Muscle of leg (tissue), 11 donors: Measurements from ENCODE around the gene KCND3. TPM values are rescaled to one million over a fixed set of nuclear protein-coding genes. Genes with fewer than 3 reads are reported as not detected.
A peak's percentile ranks its signal among the peaks of the same experiment; 100 is the strongest.
"Not testable (repeated sequence)": the region's sequence is repeated elsewhere in the genome, so short reads cannot be mapped to it uniquely, and the experiment has no call there.

Experiments used
- DNase-seq: peaks from one replicate; pipeline ENCODE4 v3.0.0; 2013
- H3K27ac ChIP-seq: one replicate; pipeline ENCODE4 v1.5.1; 2013; ENCODE audit warnings: mild to moderate bottlenecking, low read length, control low read depth
- H3K27me3 ChIP-seq: one replicate; pipeline ENCODE4 v1.6.1; 2013; ENCODE audit warnings: low read length; ENCODE audit not compliant: control insufficient read depth, insufficient read depth
- H3K36me3 ChIP-seq: one replicate; pipeline ENCODE4 v1.6.1; 2013; ENCODE audit warnings: low read length; ENCODE audit not compliant: control insufficient read depth, insufficient read depth
- H3K4me1 ChIP-seq: one replicate; pipeline ENCODE4 v1.6.1; 2013; ENCODE audit warnings: low read length; ENCODE audit not compliant: control insufficient read depth, insufficient read depth
- H3K4me3 ChIP-seq: one replicate; pipeline ENCODE4 v1.5.1; 2013; ENCODE audit warnings: low read length, control low read depth
- H3K9me3 ChIP-seq: replicated peaks from 2 replicates; pipeline ENCODE4 v1.6.1; 2013; ENCODE audit warnings: low read depth, low read length; ENCODE audit not compliant: control insufficient read depth
- WGBS: methylation state at CpG from one replicate; pipeline ENCODE4 v1.1.5; 2013; ENCODE audit warnings: missing lambda C conversion rate; ENCODE audit not compliant: insufficient coverage; 5-methylcytosine and 5-hydroxymethylcytosine counted together
- polyA plus RNA-seq, 8 donors: library from polyadenylated mRNA; unstranded; fragments of 120-200 nt; gene quantifications; one replicate each; pipeline versions ENCODE4 v1.2.1 to v1.2.3, GENCODE V29; 2013; ENCODE audit warnings: inconsistent platforms in 1 of 8, low replicate concordance in 1 of 8; ENCODE audit not compliant: insufficient read length in 8 of 8, insufficient read depth in 1 of 8
- total RNA-seq: library from RNA; stranded (reverse); fragments of 120-200 nt; gene quantifications from one replicate; pipeline ENCODE4 v1.2.4, GENCODE V29; 2013

Gene KCND3
- total and polyA plus RNA-seq, 9 donors = 0.84 to 1.9 (median 1.5) TPM

DNA sequence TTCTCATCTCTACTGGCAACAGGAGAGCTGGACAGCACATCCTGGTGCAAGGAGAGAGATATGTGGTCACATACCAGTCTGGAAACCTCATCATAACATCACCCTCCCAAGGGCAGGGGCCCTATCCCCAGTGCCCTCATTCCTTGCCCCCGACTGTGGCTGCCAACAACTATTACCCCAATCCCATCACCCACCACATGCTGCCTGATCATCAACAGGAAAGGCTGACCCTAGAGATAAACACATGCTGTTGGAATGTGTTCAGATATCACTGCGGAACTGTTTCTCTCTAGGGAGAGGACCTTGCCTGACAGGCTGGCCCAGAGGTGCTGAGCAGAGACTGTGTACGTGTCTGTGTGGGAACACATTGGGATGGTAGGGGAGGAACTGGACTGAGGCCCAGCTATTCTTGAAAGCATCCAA lies 245.8 kb downstream of the KCND3 start:
- WGBS = no CpG with 5 or more reads among the region's 3 CpGs
- Histone ChIP-seq H3K27ac (no peak overlapping the region), H3K36me3 (no peaks in the 10 kb centered on the region), H3K4me3 (no peak overlapping the region), H3K27me3 (peaks cover 11% of the 10 kb centered on the region), H3K4me1 (peaks cover 48% of the 10 kb centered on the region), H3K9me3 (no peaks in the 10 kb centered on the region)
- DNase-seq = no peak

DNA sequence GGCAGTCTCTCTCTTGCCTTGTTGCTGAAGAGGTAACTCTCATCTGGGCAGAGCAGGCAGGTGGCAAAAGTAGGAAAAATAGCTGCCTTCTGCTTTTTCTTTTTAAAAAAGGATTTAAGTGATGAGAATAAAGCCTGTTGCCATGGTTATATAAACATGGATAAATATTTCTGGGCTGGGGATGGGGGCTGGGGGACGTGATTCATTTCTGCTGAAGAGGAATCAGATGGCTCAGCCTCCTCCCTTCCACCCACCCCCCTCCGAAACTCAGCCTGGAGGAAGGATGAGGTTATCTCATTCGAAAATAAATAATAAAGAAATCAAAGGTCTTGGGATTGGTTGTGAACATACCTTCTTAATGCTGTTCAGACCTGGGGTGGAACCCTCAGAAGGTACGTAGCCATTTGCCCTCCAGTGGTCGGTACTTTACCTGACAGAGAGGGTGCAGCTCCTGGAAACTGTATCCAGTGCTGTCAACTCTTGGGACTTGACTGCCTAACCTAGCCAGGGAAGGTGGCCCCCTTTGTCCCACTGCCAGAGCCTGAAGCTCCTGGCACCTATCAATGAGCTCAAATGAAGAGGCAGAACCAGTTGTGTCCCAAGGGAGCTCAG lies 246.4 kb downstream of the KCND3 start:
- peaks cover 11% of the 10 kb centered on the region for H3K27me3 ChIP-seq
- no peak overlapping the region for H3K27ac ChIP-seq
- no peaks in the 10 kb centered on the region for H3K36me3 ChIP-seq
- WGBS = 80% methylated on average over 2 of the region's 5 CpGs
- no peaks in the 10 kb centered on the region for H3K9me3 ChIP-seq
- H3K4me3 ChIP-seq = no peak overlapping the region
- no peak for DNase-seq
- peaks cover 52% of the 10 kb centered on the region for H3K4me1 ChIP-seq

DNA sequence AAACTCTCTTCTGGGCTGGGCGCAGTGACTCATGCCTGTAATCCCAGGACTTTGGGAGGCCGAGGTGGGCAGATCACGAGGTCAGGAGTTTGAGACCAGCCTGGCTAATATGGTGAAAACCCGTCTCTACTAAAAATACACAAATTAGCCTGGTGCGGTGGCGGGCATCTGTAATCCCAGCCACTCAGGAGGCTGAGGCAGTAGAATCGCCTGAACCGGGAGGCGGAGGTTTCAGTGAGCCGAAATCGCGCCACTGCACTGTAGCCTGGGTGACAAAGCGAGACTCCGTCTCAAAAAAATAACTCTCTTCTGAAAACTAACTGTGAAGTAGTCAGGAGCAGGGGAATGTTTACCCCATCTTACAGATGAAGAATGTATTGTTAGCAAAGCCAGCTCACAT lies 247.2 kb downstream of the KCND3 start:
- H3K9me3 ChIP-seq, H3K4me3 ChIP-seq, DNase-seq, H3K36me3 ChIP-seq, H3K27ac ChIP-seq: not testable (repeated sequence)
- 93% methylated on average over 3 of the region's 14 CpGs for WGBS
- H3K4me1 ChIP-seq = peaks cover 59% of the 10 kb centered on the region
- peaks cover 11% of the 10 kb centered on the region for H3K27me3 ChIP-seq

DNA sequence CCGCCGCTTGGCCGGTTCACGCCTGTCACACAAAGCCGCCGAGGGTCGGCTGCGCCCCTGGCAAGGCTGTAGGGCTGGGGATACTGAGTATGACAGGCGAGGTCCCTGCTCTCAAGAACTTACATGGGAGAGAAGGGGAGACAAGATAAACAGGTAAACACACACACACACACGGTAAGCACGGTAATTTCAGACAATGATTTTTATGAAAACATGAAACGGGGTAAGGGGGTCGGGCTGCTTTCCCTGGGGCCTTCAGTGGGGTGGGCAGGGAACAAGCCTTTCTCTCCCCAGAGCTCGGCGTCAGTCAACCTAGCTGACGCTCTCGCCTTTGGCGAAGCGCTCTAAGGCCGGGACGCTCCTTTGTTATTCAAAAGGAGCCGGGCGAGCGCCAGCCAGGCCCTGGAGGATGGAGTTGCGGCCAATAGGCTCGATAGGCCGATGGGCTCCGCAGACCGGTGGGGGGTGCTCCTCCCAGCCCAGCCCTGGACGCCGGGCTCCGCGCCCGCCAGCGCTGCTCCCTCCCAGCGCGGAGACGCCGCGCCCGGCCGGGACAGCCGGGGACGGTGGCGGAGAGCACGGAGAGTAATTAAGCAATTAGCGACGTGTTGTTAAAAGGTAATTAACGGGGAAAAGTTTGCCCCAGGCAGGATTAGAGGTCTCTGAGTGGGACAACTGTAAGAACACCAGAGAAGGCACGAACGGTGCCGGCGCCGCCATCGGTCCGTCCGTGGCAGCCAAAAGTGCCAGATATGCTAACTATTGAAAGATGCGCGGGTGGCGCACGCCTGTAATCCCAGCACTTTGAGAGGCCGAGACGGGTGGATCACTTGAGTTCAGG lies 249.3 kb downstream of the KCND3 start:
- peaks cover 11% of the 10 kb centered on the region for H3K27me3 ChIP-seq
- peak overlapping the region; percentile 89 for H3K4me3 ChIP-seq
- H3K9me3 ChIP-seq = no peaks in the 10 kb centered on the region
- H3K36me3 ChIP-seq = peaks cover 6% of the 10 kb centered on the region
- peak overlapping the region; percentile 97 for H3K27ac ChIP-seq
- WGBS = 1% methylated on average over 54 of the region's 63 CpGs
- H3K4me1 ChIP-seq = peaks cover 63% of the 10 kb centered on the region
- DNase-seq = peak; percentile 74

DNA sequence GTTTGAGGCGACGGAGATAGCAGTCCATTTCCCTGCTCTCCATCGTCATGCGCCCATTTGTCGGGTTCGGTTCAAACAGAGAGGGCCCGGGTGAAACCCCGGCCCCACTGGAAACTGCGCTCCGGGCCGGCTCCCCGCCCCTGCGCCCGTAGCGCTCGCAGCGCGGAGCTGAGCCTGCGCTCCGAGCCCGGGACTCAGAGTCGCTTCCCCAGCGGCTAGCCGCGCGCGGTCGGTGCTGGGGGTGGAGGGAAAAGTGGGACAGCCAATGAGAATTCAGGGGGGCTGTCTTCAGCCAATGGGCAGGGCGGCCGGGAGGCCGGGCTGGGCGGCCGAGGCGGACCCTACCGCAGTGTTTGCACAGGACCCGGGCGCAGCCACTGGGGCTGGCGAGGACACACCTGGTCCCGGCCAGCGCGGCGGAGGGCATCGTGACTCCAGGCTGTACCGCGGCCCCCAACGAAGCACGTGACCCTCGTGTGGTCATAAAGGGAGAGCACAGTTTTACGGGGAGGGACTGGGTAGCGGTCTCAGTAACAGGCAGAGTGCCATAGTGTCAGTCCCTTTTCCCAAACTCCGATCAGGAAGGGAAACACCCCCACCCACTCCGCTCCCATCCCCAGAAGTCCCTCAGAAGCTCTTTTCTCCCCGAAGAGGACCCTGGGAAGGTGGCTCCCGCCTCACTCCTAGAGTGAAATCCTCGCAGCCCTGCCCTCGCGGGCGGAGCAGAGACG lies 250.1 kb downstream of the KCND3 start, which contains the start of gene INKA2:
Gene INKA2, minus strand, starts transcription at position 202 of the 731 bp plus-strand sequence. Its CDS starts 153 bp downstream, at position 49.
- WGBS = under 1% methylated on average over 56 of the region's 59 CpGs
- Histone ChIP-seq H3K27me3 (peaks cover 11% of the 10 kb centered on the region), H3K9me3 (no peaks in the 10 kb centered on the region), H3K4me1 (peaks cover 69% of the 10 kb centered on the region), H3K36me3 (peaks cover 6% of the 10 kb centered on the region), H3K4me3 (peak within 1 kb of the TSS; percentile 89), H3K27ac (peak within 1 kb of the TSS; percentile 97)
- DNase-seq = peak; percentile 95

DNA sequence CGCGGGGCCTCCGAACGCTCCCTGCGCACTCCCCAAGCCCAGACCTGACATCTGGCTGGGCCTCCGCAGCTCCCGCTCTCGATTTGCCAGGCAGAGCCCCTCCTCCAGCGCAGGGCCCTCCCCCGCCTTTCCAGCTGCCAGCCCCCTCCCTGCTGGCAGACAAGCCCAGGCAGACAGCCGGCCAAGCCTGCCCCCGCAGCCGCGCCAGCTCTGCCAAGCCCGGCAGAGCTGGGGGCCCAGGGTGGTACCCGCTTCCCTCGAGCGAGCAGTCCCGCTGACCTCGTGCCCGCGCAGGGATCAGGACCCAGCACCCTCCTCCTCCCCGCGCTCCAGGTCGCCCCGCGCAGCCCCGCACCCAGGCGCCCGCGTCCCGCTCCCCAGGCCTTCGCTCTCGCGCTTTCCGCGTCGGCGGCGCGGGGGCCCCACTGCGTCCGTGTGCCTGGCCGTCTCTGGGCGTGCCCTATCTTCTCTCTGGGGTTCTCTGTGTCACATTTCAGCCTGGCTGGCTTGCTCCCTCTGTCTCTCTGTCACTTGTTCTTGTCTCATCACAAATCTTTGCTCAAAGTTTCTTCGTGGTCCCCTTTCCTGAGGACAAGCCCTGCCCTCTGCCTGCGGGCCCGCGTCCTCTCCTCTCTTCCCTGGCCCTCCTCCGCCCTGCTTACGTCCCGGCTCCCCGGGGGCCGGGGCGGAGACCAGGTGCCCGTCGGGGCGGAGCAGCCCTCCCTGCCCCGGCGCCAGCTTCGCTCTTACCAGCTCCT lies 250.9 kb downstream of the KCND3 start:
- peaks cover 6% of the 10 kb centered on the region for H3K36me3 ChIP-seq
- peak overlapping the region; percentile 89 for H3K4me3 ChIP-seq
- H3K9me3 ChIP-seq = no peaks in the 10 kb centered on the region
- peak; percentile 91 for DNase-seq
- peaks cover 72% of the 10 kb centered on the region for H3K4me1 ChIP-seq
- 0% methylated on average over 59 of the region's 61 CpGs for WGBS
- peak overlapping the region; percentile 97 for H3K27ac ChIP-seq
- H3K27me3 ChIP-seq = peaks cover 11% of the 10 kb centered on the region

DNA sequence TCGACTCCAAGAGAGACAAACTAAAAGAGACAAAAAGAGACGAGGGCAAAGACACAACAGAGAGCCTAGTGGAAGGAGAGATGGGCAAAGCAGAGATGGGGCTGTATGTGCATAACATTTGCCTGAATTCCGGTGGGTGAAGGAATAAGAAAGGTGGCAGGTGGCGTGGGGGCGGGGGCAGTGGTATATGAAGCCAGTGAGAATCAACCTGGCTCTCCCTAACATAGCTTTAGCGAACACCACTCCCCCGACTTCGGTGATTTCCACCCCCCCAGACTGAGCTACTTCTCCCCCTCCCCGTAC lies 251.4 kb downstream of the KCND3 start:
- H3K36me3 ChIP-seq = peaks cover 6% of the 10 kb centered on the region
- peak overlapping the region; percentile 97 for H3K27ac ChIP-seq
- peaks cover 11% of the 10 kb centered on the region for H3K27me3 ChIP-seq
- DNase-seq = no peak
- peaks cover 72% of the 10 kb centered on the region for H3K4me1 ChIP-seq
- peak overlapping the region; percentile 89 for H3K4me3 ChIP-seq
- no peaks in the 10 kb centered on the region for H3K9me3 ChIP-seq
- 8% methylated on average over 6 of the region's 9 CpGs for WGBS

DNA sequence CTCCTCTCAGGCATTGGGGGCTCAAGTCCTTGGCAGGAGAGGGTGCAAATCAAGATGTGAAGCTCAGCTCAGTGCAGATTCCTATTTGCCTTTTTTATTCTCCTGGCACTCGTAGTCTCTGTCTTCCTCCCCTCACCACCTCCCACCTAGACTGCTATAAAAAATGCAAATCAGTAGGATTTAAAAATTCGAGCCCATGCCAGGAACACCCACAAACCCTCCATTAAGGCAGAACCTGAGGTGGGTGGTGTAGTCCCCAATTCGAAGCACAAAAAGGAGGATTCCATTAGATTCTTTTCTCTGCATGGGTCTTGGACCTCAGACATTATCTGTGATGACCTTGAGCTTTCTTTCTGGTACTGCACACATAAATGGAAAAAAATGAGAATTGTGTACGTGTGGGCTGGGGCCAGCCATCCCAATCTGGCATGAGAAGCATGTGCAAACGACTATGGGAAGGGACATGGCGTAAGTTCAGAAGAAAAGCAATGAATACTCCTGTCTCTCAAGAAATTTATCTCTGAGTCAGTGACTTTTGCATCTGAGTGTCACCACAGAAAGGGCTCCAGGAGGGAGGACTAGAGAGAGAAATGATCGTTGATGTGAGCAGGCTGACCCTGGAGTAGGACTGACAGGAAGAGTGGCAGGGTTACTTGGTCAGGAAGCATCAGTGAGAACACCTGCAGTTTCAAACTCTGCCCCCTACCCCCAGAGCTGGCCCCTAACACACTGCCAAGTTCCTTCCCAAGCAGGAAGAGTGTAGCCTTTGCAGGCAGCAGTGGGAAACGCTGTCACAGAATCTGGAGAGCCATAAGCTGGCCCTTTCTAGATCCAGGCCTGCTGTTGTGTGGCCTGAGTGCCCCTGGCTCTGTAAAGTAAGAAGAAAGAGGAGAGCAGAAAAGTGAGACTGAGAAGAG lies 252.0 kb downstream of the KCND3 start:
- no peak for DNase-seq

More for the DNA sequence above, 252.0 kb downstream of the KCND3 start:
- Histone ChIP-seq H3K4me1 (peaks cover 76% of the 10 kb centered on the region), H3K27ac (peak overlapping the region; percentile 97), H3K27me3 (peaks cover 11% of the 10 kb centered on the region), H3K9me3 (no peaks in the 10 kb centered on the region), H3K4me3 (peak overlapping the region; percentile 89), H3K36me3 (peaks cover 10% of the 10 kb centered on the region)
- WGBS = 33% methylated on average over 5 of the region's 8 CpGs
